Suprapubic skin (tissue), 3 donors: ENCODE measurements around the gene PNPLA2.

ENCODE experiments used
- POLR2A ChIP-seq, 2 donors: fragments of 450-650 bp; IDR thresholded peaks; one replicate each; pipeline ENCODE4 v1.6.1; 2017; ENCODE audit warnings: antibody characterized with exemption in 2 of 2, mild to moderate bottlenecking in 2 of 2, moderate library complexity in 2 of 2
- TF ChIP-seq, protein P1 (sequence below), 2 donors: fragments of 200-600 bp in 1 of 2; fragments of 450-650 bp in 1 of 2; sonication (generic) in 1 of 2; IDR thresholded peaks; one replicate each; pipeline ENCODE4 v1.5.1; 2016 to 2019; ENCODE audit warnings: antibody characterized with exemption in 2 of 2, mild to moderate bottlenecking in 1 of 2, moderate library complexity in 1 of 2

DNA sequence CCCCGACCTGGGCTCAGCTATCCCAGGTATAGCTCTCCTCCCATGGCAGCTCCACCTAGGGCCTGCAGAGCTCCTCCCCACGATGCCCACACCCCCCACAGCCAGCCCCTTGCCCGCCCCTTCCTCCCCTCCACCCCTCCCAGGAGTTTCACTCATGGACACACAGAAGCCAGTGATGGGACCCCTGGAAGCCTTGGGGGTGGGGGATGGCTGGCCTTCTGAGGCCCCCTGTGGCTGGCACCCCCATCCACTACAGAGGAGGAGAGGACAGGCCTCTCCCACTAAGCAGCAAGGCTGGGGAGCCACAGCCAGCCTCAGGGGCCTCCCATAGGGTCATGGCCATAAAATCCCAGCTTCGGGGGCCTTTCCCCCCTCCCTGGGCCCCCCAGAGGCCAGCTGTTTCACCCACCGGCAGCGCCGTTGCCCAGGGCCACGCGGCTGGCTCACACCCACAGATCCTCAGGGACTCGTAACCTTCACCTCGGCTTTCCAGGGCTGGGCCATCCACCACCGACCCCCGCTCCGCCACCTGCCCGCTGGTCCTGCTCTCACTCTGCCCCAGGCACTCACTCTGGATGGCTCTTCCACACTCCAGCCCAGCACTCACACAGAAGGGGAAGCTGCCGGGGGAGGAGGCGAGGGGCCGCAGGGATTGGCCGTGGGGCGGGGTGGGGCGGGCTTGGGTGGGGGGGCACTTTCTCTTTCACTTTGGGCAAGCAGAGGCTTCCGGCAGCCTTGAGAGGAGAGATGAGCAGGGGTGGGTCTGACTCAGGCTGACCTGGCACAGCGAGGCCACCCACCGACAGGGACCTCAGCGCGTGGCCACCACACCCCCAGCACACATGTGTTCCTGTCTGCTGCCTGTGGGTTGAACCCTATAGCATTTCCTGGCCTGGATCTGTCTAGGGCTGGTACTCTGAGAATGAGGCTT lies 22.8 kb upstream of the PNPLA2 start:
- TF ChIP-seq, protein P1, sequence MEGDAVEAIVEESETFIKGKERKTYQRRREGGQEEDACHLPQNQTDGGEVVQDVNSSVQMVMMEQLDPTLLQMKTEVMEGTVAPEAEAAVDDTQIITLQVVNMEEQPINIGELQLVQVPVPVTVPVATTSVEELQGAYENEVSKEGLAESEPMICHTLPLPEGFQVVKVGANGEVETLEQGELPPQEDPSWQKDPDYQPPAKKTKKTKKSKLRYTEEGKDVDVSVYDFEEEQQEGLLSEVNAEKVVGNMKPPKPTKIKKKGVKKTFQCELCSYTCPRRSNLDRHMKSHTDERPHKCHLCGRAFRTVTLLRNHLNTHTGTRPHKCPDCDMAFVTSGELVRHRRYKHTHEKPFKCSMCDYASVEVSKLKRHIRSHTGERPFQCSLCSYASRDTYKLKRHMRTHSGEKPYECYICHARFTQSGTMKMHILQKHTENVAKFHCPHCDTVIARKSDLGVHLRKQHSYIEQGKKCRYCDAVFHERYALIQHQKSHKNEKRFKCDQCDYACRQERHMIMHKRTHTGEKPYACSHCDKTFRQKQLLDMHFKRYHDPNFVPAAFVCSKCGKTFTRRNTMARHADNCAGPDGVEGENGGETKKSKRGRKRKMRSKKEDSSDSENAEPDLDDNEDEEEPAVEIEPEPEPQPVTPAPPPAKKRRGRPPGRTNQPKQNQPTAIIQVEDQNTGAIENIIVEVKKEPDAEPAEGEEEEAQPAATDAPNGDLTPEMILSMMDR (IDR thresholded peaks at IDR 0.05), result no peak
- TF ChIP-seq POLR2A (IDR thresholded peaks at IDR 0.05), result no peak
